Stimulated activated CD4-positive, alpha-beta T cell treated with anti-CD3 and anti-CD28 coated beads, TNF-alpha, amount 100 ng/mL, for 24 hours (primary cell): Measurements from ENCODE around the gene ROM1.
"Not testable (repeated sequence)": the region's sequence is repeated elsewhere in the genome, so short reads cannot be mapped to it uniquely, and the experiment has no call there.

ENCODE experiments used
- DNase-seq, 3 experiments: peaks; one replicate each; pipeline ENCODE4 v3.0.0-alpha.2; 2020; ENCODE audit warnings: low read depth in 3 of 3

Gene ROM1

GRCh38 chr11:62612366-62613290 is at the start of gene ROM1, which contains the start of gene EML3:
Gene ROM1, plus strand, starts transcription at chr11:62613257. Its CDS starts 25 bp downstream, at chr11:62613282.
Gene EML3, minus strand, starts transcription at chr11:62612775. Its CDS starts 318 bp downstream, at chr11:62612457.
- DNase-seq = peak; percentile 67 to 87 (median 70)

- no peak for DNase-seq
These were observed 47.8 kb upstream of the ROM1 start for GRCh38 chr11:62565100-62565802.

DNA sequence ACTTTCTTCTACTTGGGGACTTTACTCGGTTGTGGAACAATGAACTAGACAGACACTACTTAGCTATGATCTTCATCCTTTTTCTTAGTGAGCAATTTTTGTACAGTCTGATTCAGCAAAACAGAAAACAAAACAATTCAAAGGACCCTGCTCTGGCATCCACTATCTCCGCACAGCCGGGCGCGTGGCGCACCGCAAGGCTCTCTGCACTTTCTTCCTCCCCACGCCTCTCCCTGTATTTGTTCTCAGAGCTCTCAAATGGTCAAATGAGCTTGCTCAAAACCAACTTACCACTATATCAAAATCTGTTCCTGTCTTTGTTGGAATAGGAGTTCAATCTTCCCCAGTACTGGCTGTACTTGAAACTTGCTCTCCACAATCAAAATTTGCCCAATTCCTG is 46.8 kb upstream of the ROM1 start:
- DNase-seq = no peak

- no peak for DNase-seq
These were observed 45.9 kb upstream of the ROM1 start for GRCh38 chr11:62567018-62567633.

DNA sequence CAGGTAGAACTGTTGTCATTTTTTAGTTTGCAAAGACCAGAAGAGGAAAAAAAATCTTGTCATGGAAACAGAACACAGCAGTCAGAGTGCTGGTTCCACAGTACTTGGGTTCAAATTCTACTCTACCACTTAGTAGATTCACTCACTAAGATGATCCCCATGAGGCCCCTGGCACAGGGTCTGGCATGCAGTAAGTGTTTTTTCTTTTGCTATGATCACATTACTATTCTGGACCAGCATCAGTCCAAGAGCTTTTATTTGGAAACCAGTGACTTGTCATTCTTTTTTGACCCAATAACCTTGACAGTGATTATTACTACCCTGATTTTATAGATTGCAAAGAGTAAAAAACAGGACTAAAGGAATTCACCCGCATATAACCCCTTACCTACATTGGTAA is 43.4 kb upstream of the ROM1 start:
- no peak for DNase-seq

GRCh38 chr11:62570903-62571302 is 42.2 kb upstream of the ROM1 start:
- DNase-seq = not testable (repeated sequence)

DNA sequence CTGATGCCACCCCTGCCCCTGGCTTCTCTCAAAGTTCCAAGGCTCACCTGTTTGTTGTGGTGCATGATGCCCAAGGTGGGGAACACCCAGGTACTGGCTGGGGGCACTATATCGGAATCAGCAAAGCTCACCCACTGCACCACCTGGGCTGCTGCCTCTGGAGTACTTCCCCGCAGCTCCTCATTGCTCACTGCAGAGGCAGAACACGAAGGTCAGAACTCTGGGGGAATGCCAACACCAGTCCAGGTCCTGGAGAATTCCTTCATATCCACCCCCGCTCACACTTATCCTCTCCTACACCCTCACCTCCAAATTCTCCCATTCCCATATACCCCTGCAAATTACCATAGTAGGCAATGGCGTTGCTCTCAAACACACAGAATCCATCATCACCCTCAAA is 41.6 kb upstream of the ROM1 start:
- not testable (repeated sequence) for DNase-seq

- DNase-seq = no peak
These were observed 40.6 kb upstream of the ROM1 start for GRCh38 chr11:62572431-62572830.

- no peak for DNase-seq
These were observed 40.0 kb upstream of the ROM1 start for GRCh38 chr11:62573006-62573591.

DNA sequence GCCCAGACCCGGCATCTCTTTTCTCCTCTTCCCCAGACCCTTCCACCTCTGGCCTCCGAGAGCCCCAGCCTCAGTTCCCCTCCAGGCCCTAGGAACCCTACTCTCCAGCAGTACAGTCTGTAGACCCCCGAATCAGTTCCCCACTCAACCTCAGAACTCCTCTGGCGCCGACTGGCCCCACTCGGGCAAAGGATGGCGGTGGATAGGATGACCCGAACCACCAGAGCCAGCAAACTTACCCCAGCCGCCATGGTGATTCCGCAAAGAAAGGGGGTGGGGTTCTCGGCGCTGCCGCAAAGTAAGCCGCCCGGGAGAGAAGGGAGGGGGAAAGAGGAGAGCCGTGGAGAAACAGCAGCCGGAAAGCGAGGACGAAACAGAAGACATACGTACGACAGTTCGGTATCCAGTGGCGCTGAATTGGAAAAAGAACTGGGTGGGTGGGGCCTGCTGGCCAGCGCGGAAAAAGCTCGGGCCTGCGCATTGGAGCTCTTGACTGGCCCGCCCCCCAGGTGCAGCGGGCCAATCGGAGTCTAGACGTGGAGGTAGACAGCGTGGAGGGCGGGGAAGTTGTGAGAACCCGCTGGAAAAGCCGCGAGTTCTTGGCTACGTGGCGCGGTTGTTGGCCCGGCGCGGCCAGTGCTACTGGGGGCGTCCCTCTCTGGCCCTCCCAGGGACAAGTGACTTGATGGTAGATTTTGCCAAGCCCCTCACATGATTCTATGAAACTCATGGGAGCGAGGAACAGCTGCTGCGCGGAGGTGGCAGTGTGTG is 39.3 kb upstream of the ROM1 start, which contains the start of gene EEF1G:
Gene EEF1G (minus strand): TSS at position 300 of the 771 bp plus-strand sequence. CDS start 49 bp downstream, at position 251.
- DNase-seq = peak; percentile 95 to 98 (median 95)

- DNase-seq = no peak
These were observed 38.5 kb upstream of the ROM1 start for GRCh38 chr11:62574363-62575071.

DNA sequence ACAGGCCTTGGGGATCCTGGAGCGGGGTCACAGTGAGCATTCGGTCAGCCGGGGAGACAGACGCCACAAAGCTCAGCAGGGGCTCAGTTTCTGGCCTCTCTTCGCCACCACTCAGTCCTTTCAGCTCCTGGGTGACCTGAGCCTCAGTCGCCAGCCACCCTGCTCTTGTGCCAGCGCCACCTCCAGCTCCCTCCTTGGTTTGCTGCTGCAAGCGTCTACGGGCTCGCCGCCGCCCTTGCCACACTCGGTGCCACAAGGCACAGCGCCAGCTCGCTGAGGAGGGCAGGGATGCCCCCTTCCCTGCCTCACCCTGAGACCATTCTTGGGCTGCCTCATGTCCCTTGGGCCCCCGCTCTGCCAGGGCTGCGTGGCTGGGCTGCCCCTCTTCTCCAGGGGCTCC is 37.9 kb upstream of the ROM1 start:
- no peak for DNase-seq

DNA sequence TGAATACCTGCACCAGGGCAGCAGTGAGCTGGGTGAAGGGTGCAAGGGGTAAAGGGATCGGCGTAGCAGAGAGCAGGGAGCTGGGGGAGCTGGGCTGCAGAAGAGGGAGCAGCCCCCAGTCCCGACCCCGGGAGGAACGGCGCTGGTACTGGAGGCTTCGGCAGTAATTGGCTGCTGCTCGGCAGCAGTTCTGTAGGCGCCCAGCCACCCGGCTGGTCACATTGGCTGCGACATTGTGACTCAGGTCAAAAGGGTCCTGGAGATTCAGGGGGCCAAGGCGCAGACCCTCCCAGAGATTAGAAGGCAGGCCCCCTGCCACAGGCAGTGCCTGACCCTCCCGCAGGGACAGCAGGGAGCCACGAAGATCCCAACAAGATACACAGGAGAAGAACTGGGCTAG is 37.2 kb upstream of the ROM1 start:
- DNase-seq = no peak

DNA sequence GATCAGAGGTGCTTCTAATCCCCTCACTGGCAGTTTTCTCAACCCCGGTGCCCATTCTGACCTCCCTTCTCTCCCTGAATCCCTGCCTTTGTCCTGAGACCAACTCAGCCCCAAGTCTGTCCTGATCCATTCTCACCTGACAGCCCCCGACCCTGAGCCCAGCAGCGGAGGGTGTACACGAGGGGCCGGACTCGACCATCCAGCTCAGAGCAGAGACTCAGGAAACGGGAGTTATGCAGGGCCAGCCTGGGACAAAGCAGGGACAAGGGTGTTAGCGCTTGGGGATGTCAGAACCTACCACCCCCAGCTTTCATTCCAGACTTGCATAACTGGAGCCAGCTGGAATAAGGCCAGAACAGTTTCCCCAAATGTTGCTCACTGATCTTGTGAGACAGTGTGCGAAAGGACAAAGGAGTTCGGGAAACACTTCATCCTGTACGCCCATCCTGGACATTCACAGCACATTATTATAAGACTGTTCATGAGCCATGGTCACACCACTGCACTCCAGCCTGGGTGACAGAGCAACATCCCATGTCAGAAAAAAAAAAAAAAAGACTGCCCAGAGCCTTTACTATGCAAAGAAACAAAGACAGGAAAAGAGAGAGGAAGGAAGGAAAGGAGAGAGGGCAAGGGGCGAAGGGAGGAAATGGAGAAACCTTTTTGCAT is 35.9 kb upstream of the ROM1 start:
- no peak for DNase-seq

GRCh38 chr11:62578541-62578940 is 34.5 kb upstream of the ROM1 start:
- no peak for DNase-seq

DNA sequence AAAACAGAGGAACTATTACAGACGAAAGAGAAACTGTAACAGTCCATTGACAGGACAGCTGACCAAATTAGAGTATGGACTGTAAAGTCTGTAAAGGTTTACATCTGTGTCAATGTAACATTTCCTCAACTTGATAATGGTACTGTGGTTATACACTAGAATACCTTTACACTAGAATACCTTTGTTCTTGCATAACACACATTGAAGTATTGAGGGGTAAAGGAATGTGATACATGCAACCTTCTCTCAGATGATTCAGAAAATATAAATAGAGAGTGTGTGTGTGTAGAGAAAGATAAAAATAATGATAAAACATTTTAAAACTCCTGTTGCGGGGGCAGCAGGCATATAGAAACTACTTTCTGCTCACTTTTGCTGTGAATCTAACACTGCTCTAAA is 33.8 kb upstream of the ROM1 start:
- no peak for DNase-seq

DNA sequence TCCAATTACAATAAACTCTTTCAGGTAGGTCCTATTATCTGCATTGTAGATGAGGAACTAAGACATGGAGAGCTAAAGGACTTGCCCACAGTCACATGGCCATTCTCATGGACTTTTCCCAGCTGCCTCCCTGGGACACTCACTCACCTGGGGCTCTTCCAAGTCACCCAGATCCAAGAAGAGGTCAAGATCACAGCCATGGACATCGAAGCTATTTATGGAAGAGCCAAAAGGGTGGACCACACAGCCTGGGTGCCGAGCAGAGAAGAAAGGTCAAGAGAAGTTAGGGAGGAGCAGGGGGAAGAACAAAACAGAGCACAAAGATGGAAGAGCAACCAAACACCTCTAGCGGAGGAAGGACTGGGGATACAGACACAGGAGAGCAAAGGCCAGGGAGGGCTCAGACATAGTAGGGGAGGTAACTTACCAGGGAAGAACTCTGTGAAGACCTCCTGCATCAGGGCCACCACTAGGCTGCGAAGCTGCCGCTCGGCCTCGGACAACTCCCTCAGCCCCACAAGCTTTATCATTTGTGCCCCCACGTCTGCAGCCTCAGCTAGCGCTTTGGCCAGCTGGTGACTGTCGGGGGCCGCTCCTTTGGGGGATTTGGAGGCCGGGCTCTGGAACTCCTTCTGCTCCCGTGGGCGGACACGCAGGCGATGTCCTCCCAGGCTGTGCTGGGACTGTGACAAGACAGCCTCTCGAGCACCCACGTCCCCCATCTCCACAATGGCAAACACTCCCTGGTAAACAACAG is 31.9 kb upstream of the ROM1 start:
- no peak for DNase-seq

DNA sequence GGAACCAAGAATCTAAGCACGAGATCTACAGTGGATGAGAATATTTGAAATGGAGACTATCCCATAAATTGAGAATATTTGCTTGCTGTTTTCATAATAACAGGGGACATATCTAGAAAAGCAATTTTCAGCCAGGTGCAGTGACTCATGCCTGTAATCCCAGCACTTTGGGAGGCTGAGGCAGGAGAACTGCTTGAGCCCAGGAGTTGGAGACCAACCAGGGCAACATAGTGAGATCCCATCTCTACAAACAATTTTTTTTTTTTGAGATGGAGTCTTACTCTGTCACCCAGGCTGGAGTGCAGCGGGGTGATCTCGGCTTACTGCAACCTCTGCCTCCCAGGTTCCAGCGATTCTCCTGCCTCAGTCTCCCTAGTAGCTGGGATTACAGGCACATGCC is 31.3 kb upstream of the ROM1 start:
- not testable (repeated sequence) for DNase-seq

- DNase-seq = not testable (repeated sequence)
These were observed 27.7 kb upstream of the ROM1 start for GRCh38 chr11:62585356-62585755.
